Effector memory CD8-positive, alpha-beta T cell (primary cell): Measurements from ENCODE around the gene PCSK1.
"Not testable (repeated sequence)": the region's sequence is repeated elsewhere in the genome, so short reads cannot be mapped to it uniquely, and the experiment has no call there.

Experiments used
- ATAC-seq: fragments of 150-1000 bp; cut with Tn5 transposase; replicated peaks from 2 replicates; pipeline ENCODE4 v1.10.0; 2021; ENCODE audit warnings: mild to moderate bottlenecking, moderate library complexity
- DNase-seq, 3 experiments: peaks; one replicate each; pipeline ENCODE4 v3.0.0; 2021
- H3K27ac Mint-ChIP-seq, 2 donors: one replicate each; pipeline ENCODE4 v1.8.0; 2022; ENCODE audit warnings: mild to moderate bottlenecking in 2 of 2, mixed read lengths in 2 of 2, moderate library complexity in 2 of 2
- H3K27me3 Mint-ChIP-seq, 2 donors: one replicate each; pipeline ENCODE4 v1.8.0; 2022; ENCODE audit warnings: mixed read lengths in 2 of 2
- H3K36me3 Mint-ChIP-seq: one replicate; pipeline ENCODE4 v1.8.0; 2022; ENCODE audit warnings: mild to moderate bottlenecking, moderate library complexity, mixed read lengths; ENCODE audit not compliant: insufficient read depth
- H3K4me1 Mint-ChIP-seq, 2 donors: one replicate each; pipeline ENCODE4 v1.8.0; 2022; ENCODE audit warnings: low read depth in 2 of 2, mixed read lengths in 2 of 2
- H3K4me3 Mint-ChIP-seq, 2 donors: one replicate each; pipeline ENCODE4 v1.8.0; 2022; ENCODE audit warnings: mild to moderate bottlenecking in 2 of 2, mixed read lengths in 2 of 2, moderate library complexity in 2 of 2
- H3K9me3 Mint-ChIP-seq, 2 donors: one replicate each; pipeline ENCODE4 v1.8.0; 2022; ENCODE audit warnings: mixed read lengths in 2 of 2

Gene PCSK1

DNA sequence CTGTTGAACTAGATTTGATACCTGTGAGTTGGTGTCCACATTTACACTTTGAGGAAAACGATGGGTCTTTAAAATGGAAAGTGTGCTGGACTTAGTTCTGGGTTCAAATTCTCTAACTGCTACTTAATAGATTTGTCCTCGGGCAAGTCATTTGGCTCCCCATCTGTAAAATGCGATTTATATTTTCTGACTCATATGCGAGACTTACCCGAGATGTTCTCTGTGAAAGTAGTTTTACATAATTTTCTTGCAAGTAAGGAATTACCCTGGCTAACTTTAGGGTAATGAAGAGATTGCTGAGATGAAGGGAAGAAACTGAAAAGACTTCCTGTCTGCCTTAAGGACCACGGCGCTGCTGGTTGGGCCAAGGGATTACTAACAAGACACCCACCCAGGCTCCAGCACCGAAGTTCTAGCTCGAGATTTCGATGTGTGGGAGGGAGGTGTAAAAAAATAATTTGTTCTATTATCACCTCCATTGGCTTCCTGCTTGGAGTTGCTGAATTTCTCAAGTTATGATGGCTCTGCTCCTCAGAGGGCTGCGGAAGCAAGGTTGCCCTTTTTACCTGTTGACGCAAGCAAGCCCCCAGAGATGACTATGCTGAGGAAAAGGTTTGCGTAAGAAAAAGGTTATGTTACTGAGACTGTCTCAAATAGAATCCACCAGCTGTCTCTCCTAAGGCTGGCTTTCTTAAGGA, 24.1 kb downstream of the PCSK1 start:
- ATAC-seq = no peak
- no peak overlapping the region for H3K4me3 Mint-ChIP-seq

DNA sequence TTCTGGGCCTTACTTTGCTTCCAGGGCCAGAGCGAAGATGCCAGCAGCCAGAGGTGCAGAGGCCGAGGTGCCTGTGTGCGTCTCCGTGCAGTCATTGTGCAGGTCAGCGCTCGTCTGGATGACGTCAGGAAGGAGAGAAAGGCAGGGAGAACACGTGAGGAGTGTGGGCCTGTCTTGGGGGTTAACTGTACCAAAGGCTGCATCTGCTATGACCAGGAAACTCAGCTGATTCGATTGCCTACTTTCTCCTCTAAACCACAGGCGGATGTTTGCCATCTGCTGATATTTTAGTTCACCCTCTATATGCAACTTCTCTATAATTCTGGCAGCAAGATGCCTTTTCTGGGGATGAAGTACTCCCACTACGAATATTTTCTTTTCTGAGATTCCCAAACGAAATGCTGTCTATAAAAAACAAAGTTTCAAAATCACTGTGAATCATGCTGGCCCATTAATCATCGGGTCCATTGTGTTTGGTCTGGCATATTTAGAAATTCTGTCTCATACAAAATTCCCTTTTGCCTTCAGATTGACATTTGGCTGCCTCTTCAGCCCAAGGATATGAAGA, 24.8 kb downstream of the PCSK1 start:
- Mint-ChIP-seq H3K27me3 (peaks cover 5 to 20% of the 10 kb centered on the region in 2 donors), H3K36me3 (no peaks in the 10 kb centered on the region), H3K4me3 (no peak overlapping the region), H3K9me3 (no peaks in the 10 kb centered on the region), H3K27ac (no peak overlapping the region), H3K4me1 (no peaks in the 10 kb centered on the region)
- ATAC-seq = no peak
- no peak for DNase-seq

More for the DNA sequence above, 24.1 kb downstream of the PCSK1 start:
- DNase-seq = no peak
- no peak overlapping the region for H3K27ac Mint-ChIP-seq
- H3K27me3 Mint-ChIP-seq = peaks cover 5 to 20% of the 10 kb centered on the region in 2 donors
- H3K36me3 Mint-ChIP-seq = no peaks in the 10 kb centered on the region
- H3K4me1 Mint-ChIP-seq = no peaks in the 10 kb centered on the region
- no peaks in the 10 kb centered on the region for H3K9me3 Mint-ChIP-seq

DNA sequence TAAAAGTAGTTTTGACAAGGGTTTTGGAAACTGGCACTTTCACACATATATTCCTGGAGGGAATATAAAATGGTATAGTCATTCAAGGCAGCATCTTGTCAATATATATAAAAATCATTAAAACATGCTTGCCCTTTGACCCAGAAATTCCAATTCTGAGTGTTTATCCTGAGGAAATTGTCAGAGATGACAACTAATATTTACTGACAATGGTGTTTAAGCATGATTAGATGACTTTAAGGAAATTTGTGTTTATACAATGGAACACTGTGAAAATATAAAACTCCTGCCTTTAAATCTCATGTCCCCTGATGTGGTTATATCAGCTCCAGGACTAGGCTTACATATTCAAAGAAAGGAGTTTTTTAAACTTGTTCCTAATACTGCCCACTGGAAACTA, 25.6 kb downstream of the PCSK1 start:
- Mint-ChIP-seq H3K36me3 (no peaks in the 10 kb centered on the region), H3K4me3 (no peak overlapping the region), H3K9me3 (no peaks in the 10 kb centered on the region), H3K27ac (no peak overlapping the region), H3K27me3 (peaks cover 5 to 12% of the 10 kb centered on the region in 2 donors), H3K4me1 (no peaks in the 10 kb centered on the region)
- no peak for ATAC-seq
- DNase-seq = no peak

DNA sequence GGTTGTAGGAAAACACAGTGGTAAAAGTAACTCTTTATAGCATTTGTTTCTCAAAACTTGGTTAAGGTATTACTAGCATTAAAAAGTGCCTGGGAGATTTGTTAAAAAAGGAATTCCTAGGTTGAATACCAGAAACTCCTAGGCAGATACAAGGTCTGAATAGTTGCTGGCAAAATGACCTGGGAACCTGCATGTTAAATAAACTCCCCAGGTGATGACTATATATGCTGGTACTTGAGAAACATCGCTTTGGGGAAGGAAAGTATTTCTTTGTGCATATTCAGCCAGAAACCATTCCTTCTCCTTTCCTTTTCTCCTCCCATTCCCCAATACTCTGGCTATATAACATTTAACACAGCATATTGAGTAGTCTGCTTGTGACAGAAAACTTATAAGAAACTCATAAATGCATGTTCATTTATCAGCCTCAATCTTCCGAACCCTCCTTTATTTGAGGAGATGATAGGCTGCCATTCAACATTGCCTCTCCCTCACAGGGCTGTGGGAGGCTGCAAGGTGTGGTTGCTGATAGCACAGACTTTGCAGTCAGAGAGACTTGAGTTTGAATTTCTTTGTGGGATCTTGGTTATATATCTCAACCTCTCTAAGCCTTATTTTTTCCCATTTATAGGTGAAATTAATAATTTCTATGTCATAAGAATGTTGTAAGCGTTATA, 28.7 kb downstream of the PCSK1 start:
- no peaks in the 10 kb centered on the region for H3K4me1 Mint-ChIP-seq
- no peaks in the 10 kb centered on the region for H3K9me3 Mint-ChIP-seq
- peaks cover 0 to 5% of the 10 kb centered on the region in 2 donors for H3K27me3 Mint-ChIP-seq
- ATAC-seq (no peak), DNase-seq (no peak)
- H3K4me3 Mint-ChIP-seq = no peak overlapping the region
- H3K27ac Mint-ChIP-seq = no peak overlapping the region
- H3K36me3 Mint-ChIP-seq = no peaks in the 10 kb centered on the region

DNA sequence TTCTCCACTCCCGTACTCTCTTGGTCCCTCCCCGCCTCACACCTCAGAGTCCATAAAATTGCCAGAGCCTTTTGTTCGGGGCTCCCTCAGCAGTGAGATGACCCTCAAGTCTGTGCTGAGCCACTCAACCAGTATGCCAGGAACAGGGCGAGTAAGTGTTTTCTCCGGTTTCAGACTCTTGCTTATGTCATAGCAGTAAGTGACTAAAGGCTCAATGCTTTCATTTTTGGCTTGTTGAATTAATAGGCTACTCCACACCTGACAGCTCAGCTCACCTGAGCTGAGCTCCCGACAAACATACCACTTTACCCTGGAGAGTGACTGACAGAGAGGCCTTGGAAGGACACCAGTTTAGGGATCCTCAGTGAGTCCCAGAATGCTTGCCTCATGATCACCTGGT, 30.5 kb downstream of the PCSK1 start:
- peaks cover 0 to 5% of the 10 kb centered on the region in 2 donors for H3K27me3 Mint-ChIP-seq
- no peak for DNase-seq
- H3K4me3 Mint-ChIP-seq = no peak overlapping the region
- no peaks in the 10 kb centered on the region for H3K9me3 Mint-ChIP-seq
- no peaks in the 10 kb centered on the region for H3K36me3 Mint-ChIP-seq
- no peak for ATAC-seq
- H3K4me1 Mint-ChIP-seq = no peaks in the 10 kb centered on the region
- no peak overlapping the region for H3K27ac Mint-ChIP-seq

DNA sequence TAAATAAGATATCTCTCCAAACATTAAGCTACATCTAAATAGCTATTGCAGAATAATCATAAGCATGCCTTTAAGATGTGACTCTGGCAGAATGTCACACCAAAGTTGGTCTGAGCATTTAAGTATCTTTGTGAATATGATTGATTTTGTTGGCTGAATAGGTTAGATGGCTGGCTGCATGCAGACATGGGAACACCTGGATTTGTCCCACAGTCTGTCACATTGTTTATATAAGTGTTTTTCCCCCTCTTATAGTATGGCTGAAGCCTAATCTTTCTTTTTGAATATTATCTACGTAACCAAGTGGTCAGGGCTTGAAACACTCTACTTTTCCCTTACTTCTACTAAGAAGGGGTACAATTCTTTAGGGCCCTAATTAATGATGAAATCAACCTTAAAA, 36.2 kb downstream of the PCSK1 start:
- no peaks in the 10 kb centered on the region for H3K36me3 Mint-ChIP-seq

DNA sequence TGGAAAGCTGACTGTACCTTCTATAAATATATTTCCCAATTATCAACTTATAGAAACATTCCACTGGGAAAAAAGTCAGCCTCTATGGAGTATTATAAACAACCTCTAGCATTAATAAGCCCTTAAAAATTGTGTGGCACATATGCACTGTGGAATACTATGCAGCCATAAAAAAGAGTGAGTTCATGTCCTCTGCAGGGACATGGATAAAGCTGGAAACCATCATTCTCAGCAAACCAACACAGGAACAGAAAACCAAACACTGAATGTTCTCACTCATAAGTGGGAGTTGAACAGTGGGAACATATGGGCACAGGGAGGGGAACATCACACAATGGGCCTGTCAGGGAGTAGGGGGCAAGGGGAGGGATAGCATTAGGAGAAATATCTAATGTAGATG, 37.8 kb downstream of the PCSK1 start:
- not testable (repeated sequence) for H3K36me3 Mint-ChIP-seq, DNase-seq, H3K27ac Mint-ChIP-seq, ATAC-seq, H3K4me1 Mint-ChIP-seq, H3K4me3 Mint-ChIP-seq, H3K9me3 Mint-ChIP-seq
- H3K27me3 Mint-ChIP-seq = peaks cover 25 to 37% of the 10 kb centered on the region in 2 donors

More for the DNA sequence above, 36.2 kb downstream of the PCSK1 start:
- no peak overlapping the region for H3K4me3 Mint-ChIP-seq
- no peak overlapping the region for H3K27ac Mint-ChIP-seq
- ATAC-seq = no peak
- no peaks in the 10 kb centered on the region for H3K9me3 Mint-ChIP-seq
- no peaks in the 10 kb centered on the region for H3K4me1 Mint-ChIP-seq
- no peak for DNase-seq
- H3K27me3 Mint-ChIP-seq = peaks cover 18 to 37% of the 10 kb centered on the region in 2 donors

DNA sequence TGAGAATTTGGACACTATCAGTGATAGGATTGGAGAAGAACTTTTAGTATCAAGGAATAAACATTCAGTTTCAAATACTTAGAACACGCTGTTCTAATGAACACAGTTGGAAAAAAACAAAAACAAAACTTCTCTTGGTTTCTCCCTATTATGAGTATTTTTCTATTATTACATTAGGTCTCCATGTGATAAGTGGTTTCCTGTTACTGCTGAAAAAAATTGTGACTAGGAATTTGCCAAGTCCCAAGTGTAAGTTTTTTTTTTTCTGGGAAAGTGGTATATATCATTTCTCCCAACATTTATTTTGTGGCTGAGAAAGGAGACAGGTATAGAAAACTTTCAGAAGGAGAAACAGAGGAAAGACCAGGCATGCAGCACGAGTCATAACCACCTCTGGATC, 41.1 kb downstream of the PCSK1 start:
- no peaks in the 10 kb centered on the region for H3K9me3 Mint-ChIP-seq
- no peak overlapping the region for H3K27ac Mint-ChIP-seq
- no peaks in the 10 kb centered on the region for H3K4me1 Mint-ChIP-seq
- ATAC-seq (no peak), DNase-seq (no peak)
- H3K36me3 Mint-ChIP-seq = no peaks in the 10 kb centered on the region
- H3K27me3 Mint-ChIP-seq = peaks cover 33 to 48% of the 10 kb centered on the region in 2 donors
- H3K4me3 Mint-ChIP-seq = no peak overlapping the region

DNA sequence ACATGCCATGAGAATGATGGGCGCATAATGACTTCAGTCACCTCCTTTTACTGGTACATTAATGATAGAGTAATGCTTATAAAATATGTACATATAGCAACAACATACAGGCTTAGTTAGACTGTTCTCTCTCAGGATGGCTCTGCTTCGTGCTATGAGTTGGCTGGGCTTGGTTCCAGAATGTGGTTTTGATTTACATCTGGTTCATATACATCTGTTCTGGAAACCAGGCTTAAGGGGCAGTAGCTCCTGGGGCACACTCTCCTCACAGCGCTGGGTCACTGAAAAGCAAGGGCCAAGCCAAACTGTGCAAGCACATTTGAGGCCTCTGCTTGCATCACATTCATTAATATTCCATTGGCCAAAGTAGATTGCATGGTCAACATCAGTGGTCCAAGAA, 44.9 kb downstream of the PCSK1 start:
- H3K4me3 Mint-ChIP-seq = no peak overlapping the region
- no peak for ATAC-seq
- DNase-seq = no peak

DNA sequence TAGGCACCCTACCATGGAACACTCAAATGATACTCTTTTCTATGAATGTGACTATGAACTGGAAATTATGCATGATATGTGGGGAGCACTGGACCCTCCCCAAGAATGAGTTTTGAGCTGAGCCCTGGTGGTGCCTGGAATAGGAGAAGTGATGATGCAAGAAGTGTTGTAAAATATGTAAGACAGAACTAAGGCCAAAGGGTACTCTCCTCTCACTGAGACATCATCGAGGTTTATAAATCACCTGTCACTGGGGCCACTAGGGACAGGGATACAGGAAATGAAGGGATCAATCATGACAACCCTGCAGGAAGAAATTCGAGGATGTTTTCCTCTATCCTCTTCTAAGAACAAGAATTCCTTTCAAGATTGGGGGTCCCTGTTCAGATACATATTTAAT, 45.4 kb downstream of the PCSK1 start:
- H3K9me3 Mint-ChIP-seq = no peaks in the 10 kb centered on the region
- H3K27me3 Mint-ChIP-seq = peaks cover 33 to 42% of the 10 kb centered on the region in 2 donors
- H3K4me1 Mint-ChIP-seq = no peaks in the 10 kb centered on the region
- H3K4me3 Mint-ChIP-seq = no peak overlapping the region
- DNase-seq = no peak
- no peak overlapping the region for H3K27ac Mint-ChIP-seq
- ATAC-seq = no peak
- no peaks in the 10 kb centered on the region for H3K36me3 Mint-ChIP-seq

More for the DNA sequence above, 44.9 kb downstream of the PCSK1 start:
- H3K9me3 Mint-ChIP-seq = no peaks in the 10 kb centered on the region
- H3K27ac Mint-ChIP-seq = no peak overlapping the region
- no peaks in the 10 kb centered on the region for H3K36me3 Mint-ChIP-seq
- no peaks in the 10 kb centered on the region for H3K4me1 Mint-ChIP-seq
- peaks cover 33 to 42% of the 10 kb centered on the region in 2 donors for H3K27me3 Mint-ChIP-seq

DNA sequence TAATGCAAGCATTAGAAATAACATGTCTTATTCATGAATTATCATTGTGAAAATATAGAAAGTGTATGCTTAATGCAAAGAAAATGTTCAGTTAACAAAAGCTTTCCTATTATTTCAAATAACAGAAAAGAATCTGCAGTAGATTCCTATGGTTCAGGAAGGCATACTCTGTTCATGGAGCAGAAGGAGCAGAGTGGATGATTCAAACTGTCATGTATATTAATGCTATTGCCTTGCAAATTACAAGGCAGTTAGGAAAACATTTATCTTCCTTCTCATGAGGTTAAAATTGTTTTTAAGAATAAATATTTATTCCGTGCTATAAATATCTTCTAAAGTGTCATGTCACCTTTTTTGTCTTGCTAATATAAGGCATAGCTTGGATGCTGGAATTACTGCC, 47.5 kb downstream of the PCSK1 start:
- Mint-ChIP-seq H3K27ac (no peak overlapping the region), H3K9me3 (no peaks in the 10 kb centered on the region), H3K4me3 (no peak overlapping the region), H3K4me1 (no peaks in the 10 kb centered on the region), H3K27me3 (peaks cover 28 to 32% of the 10 kb centered on the region in 2 donors), H3K36me3 (no peaks in the 10 kb centered on the region)
- DNase-seq = no peak
- ATAC-seq = no peak

DNA sequence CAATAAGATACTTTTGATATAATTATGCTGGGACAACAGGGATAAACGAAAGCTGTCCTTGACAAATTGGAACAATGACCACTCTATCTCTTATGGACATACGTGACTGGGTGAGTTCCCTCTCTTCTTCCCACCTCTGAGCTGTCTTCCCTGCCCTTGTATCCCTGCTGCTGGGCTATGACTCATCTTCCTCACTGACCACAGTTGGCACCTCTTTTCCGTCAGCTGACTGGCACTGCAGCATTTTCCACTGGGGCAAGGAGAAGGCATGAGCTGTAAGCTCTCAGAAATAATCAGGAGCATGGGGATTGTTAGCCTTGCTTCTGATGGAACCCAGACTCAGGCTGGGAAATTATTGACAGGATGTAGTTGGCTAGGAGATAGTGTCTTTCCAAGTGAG, 48.7 kb downstream of the PCSK1 start:
- no peak for DNase-seq
- H3K4me1 Mint-ChIP-seq = no peaks in the 10 kb centered on the region
- ATAC-seq = no peak
- no peak overlapping the region for H3K27ac Mint-ChIP-seq
- no peaks in the 10 kb centered on the region for H3K36me3 Mint-ChIP-seq
- no peak overlapping the region for H3K4me3 Mint-ChIP-seq
- H3K27me3 Mint-ChIP-seq = peaks cover 25 to 32% of the 10 kb centered on the region in 2 donors
- H3K9me3 Mint-ChIP-seq = no peaks in the 10 kb centered on the region

DNA sequence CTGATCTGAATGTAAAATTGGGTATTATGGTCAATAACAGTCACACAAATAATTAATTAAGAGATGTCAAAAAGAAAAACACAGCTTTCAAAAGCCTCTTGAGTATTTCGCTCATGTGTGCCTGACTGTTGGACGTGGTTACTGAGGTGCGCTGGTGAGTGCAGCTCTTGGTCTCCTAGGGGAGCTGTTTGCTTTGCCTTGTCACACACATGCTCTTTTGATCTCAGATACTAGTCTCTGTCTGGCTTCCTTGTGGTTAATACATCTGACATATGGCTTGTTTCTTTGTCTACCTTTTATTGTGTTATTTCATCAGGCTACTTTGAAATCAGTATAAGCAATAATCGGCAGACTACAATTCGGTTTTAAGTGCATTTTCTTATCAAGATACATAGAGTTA, 51.5 kb downstream of the PCSK1 start:
- peaks cover 18 to 24% of the 10 kb centered on the region in 2 donors for H3K27me3 Mint-ChIP-seq
- peak; percentile 58 for ATAC-seq
- no peaks in the 10 kb centered on the region for H3K4me1 Mint-ChIP-seq
- no peaks in the 10 kb centered on the region for H3K36me3 Mint-ChIP-seq
- H3K4me3 Mint-ChIP-seq = no peak overlapping the region
- H3K9me3 Mint-ChIP-seq = no peaks in the 10 kb centered on the region
- H3K27ac Mint-ChIP-seq = no peak overlapping the region
- no peak for DNase-seq

DNA sequence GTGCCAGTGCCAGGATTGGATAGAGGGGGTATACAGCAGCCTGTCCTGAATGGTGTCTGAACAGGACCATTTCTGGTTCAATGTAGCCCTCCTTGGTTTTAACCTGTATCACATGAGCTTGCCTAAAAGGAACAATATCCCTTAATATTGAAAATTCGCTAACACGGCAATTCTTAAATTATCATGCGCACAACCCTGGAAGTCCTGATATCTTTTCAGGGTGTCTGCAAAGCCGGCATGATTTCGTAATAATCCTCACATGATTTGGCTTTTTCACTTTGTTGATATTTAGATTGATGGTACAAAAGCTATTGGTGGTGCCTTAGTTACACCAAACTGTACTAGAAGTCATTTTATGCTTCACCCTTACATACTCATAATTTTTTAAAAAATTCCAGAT, 53.2 kb downstream of the PCSK1 start:
- H3K27ac Mint-ChIP-seq = no peak overlapping the region
- no peak for ATAC-seq
- peaks cover 4% of the 10 kb centered on the region for H3K36me3 Mint-ChIP-seq
- H3K4me3 Mint-ChIP-seq = no peak overlapping the region
- peaks cover under 1 to 1% of the 10 kb centered on the region in 2 donors for H3K4me1 Mint-ChIP-seq
- peaks cover 19 to 23% of the 10 kb centered on the region in 2 donors for H3K27me3 Mint-ChIP-seq
- DNase-seq = no peak
- H3K9me3 Mint-ChIP-seq = no peaks in the 10 kb centered on the region
